Smooth muscle cell of the brain vasculature (primary cell): ENCODE results near the gene TANC1.
A peak's percentile ranks its signal among the peaks of the same experiment; 100 is the strongest.

Source experiments
- DNase-seq: peaks from one replicate; pipeline ENCODE4 v3.0.0-alpha.2; 2012; ENCODE audit warnings: low read depth, low spot score

The TANC1 gene

DNA sequence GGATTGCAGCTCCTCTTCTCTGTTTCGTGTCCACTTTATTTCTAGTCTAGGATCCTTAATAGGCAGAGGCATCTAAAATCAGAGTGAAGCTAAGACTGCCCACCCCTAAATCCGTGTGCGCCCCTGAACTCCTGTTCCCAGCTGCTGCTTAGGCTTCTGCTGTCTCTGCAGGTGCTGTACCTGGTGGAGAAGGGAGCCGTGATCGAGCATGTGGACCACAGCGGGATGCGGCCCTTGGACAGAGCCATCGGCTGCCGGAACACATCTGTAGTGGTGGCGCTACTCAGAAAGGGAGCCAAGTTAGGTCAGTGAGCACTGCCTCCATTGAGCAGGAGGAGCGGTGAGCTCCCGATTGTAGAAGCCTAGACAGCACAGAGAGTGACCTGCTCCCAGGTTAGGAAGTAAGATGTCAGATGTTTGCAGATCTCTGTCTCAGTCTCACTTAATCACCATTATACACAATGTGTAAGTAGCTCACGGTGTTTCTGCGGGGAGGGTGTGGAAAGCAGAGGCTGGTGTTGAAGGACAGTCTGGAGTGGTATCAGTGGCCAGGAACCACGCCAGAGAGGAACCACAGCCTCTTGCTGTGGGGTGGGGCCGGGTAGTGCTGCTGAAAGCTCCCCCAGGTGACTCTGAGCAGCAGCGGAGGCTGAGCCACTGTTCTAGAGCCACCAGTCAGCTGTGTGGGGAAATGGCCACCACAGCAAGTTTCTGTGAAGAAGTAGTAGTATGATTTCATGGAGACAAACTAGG lies 255.8 kb downstream of the TANC1 start:
- DNase-seq = no peak

DNA sequence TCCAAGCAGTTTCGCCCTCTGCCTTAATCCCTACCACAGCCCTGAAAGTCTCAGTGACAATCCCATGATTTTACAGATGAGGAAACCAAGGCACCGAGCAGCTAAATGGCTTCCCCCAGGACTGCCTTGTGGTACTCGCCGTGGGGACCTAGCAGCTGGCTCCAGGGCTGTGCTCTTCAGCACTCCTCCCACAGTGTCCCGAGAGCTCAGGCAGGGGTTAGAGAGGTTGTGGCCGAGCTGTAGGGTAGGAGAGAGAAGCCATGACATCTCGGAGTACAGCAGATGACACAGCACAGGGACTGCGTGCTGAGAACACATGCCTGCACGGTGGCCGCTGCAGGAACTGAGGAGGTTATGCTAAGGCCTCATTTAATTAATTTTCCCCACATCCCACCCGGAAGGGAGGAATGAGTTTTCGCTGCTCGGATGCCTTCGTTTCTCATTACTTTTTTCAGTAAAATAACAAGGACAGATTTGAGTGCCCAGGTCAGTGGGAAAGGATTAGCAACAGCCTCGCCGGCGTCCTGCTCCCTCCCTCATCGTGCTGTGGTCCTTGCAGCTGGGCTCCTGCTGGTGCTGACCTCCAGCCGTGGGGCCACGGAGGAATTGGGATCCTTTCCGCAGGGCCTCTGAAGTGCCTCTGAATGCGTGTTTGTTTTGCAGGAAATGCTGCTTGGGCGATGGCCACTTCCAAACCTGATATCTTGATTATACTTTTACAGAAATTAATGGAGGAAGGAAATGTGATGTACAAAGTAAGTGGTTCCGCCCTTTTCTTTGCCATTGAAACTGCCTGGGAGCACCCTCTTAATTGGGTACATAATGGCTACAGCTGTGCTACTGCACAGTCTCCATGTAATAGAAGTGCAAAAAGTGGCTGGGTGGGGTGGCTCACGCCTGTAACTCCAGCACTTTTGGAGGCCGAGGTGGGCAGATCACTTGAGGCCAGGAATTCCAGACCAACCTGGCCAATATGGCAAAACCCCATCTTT lies 256.9 kb downstream of the TANC1 start:
- no peak for DNase-seq

DNA sequence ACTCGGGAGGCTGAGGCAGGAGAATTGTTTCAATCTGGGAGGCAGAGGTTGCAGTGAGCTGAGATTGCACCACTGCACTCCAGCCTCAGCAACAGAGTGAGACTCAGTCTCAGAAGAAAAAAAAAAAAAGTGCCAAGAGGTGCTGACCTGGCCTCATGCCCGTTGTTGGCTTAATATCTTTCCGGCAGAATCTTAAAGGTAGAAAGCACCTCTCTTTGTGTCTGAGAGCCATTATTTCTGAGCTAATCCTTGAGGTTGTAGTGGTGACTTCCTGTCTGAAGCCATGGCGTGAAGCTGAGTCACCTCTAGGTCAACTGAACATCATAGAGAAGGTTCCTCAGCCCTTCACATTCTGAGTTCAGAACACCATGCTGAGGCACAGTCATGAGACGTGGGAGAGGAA lies 257.6 kb downstream of the TANC1 start:
- no peak for DNase-seq

GRCh38 chr2:159226608-159227385 lies 258.4 kb downstream of the TANC1 start:
- no peak for DNase-seq

- no peak for DNase-seq
Measured at GRCh38 chr2:159227467-159227866, 259.0 kb downstream of the TANC1 start.

DNA sequence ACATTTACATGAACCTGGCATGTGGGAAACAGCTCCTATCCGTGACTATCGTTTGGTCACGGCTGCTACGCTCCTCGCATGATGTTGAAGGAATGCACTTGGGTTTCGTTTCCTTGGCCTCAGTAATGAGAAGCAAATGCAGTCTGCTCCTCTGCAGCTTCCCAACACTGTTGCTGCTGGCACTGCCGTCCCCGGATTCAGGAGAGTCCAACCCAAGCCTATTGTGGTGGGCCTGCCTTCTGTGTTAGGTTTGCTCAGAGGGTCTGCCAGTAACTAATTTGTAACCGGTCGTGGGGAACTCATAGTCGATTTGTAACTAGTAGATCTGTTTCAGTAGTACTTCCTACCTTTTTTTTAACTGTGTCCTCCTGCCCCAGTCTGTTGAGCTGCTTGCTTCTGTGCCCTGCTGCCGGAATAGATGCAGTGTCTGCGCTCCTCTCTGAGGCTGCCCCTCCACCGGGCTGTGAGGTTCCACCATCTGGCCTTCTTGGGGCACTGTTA lies 259.7 kb downstream of the TANC1 start:
- DNase-seq = no peak

- no peak for DNase-seq
Measured at GRCh38 chr2:159229476-159230144, 261.2 kb downstream of the TANC1 start.

GRCh38 chr2:159230145-159230877 lies 261.9 kb downstream of the TANC1 start:
- no peak for DNase-seq

- DNase-seq = no peak
Measured at GRCh38 chr2:159232456-159233170, 264.2 kb downstream of the TANC1 start.

GRCh38 chr2:159234868-159235267 lies 266.4 kb downstream of the TANC1 start:
- no peak for DNase-seq

DNA sequence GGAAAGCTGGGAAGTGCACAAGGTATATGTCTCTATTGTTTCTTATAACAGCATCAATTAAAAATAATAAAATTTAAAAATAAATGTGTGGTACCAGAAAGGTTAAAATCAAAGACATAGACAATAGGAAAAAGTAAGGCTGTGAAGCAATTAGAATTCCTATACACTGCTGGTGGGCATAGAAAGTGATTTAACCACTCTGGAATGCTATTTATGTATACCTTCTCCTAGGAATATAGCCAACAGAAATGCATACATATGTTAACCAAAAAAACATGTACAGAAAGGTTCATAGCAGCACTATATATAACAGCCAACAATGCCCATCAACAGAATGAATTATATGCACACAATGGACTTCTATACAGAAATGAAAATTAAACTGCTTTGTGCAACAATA lies 275.1 kb downstream of the TANC1 start:
- no peak for DNase-seq

- DNase-seq = no peak
Measured at GRCh38 chr2:159246325-159246988, 278.0 kb downstream of the TANC1 start.

- DNase-seq = no peak
Measured at GRCh38 chr2:159249990-159250715, 281.7 kb downstream of the TANC1 start.

GRCh38 chr2:159251296-159252173 lies 283.1 kb downstream of the TANC1 start:
- DNase-seq = no peak

- no peak for DNase-seq
Measured at GRCh38 chr2:159252905-159253304, 284.5 kb downstream of the TANC1 start.

DNA sequence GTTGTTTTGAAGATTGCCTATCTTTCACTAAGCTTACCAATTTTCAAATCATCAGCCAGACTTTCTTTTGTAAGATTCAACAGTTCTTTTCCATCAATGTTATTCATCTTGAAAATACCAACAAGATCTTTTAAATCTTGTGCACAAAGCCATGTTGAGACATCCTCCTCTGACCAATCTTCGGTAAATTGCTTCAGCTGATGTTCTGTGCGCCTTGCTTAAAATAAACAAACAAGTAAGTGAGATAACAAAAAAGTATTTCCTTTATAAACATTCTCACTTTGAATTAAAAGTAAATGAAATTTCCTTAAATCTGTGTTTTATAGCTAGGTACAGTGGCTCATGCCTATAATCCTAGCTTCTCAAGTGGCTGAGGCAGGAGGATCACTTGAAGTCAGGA lies 287.7 kb downstream of the TANC1 start:
- DNase-seq = peak; percentile 13

DNA sequence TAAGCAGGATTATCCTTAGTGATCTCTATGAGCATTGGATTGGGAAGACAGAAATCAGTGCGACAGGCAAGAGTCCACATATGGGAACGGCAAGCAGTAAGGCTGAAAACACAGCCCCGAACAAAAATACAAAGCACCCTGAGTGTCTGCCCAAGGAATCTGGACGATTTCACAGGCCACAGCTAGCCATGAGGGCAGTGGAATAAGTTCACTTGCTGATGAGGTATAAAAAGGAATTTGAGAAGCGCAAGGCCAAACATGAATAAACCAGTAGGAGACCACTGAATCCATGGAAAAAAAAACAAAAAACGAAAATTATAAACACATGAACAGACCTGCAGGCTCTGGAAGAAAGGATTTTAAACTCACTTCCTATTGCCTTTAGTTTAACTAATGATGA lies 293.8 kb downstream of the TANC1 start:
- DNase-seq = peak; percentile 62

GRCh38 chr2:159262904-159263303 lies 294.5 kb downstream of the TANC1 start:
- DNase-seq = no peak
